Mononuclear cell (primary cell): ENCODE measurements around the gene PKD1L1. TPM values are rescaled to one million over a fixed set of nuclear protein-coding genes. Genes with fewer than 3 reads are reported as not detected.
"Not testable (repeated sequence)": the region's sequence is repeated elsewhere in the genome, so short reads cannot be mapped to it uniquely, and the experiment has no call there.

Experiments
- H3K27me3 ChIP-seq: 2 replicates; pipeline ENCODE4 v1.6.0; 2011; ENCODE audit warnings: low read length, control low read depth; ENCODE audit not compliant: insufficient read depth
- H3K4me1 ChIP-seq: 2 replicates; pipeline ENCODE4 v1.5.1; 2011; ENCODE audit warnings: mild to moderate bottlenecking, low read length, control low read depth; ENCODE audit not compliant: insufficient read depth
- H3K4me3 ChIP-seq: 2 replicates; pipeline ENCODE4 v1.5.1; 2011; ENCODE audit warnings: mild to moderate bottlenecking, low read length, moderate library complexity
- H3K9me3 ChIP-seq: 2 replicates; pipeline ENCODE4 v1.5.1; 2011; ENCODE audit warnings: low read depth, mild to moderate bottlenecking, control low read depth, low read length
- total RNA-seq: library from RNA; depleted of rRNA; stranded (reverse); fragments of >200 nt; gene quantifications from one replicate; pipeline ENCODE4 v1.2.3, GENCODE V29; 2012

The PKD1L1 gene
- total RNA-seq, 1 donor, result under 0.01 TPM

- no peaks in the 10 kb centered on the region for H3K9me3 ChIP-seq
- no peaks in the 10 kb centered on the region for H3K27me3 ChIP-seq
- no peaks in the 10 kb centered on the region for H3K4me1 ChIP-seq
- no peak overlapping the region for H3K4me3 ChIP-seq
These were observed 184.9 kb downstream of the PKD1L1 start for GRCh38 chr7:47763063-47763974.

GRCh38 chr7:47762746-47763062, 185.6 kb downstream of the PKD1L1 start:
- Histone ChIP-seq H3K9me3 (no peaks in the 10 kb centered on the region), H3K27me3 (no peaks in the 10 kb centered on the region), H3K4me1 (no peaks in the 10 kb centered on the region), H3K4me3 (no peak overlapping the region)

GRCh38 chr7:47762207-47762606, 186.1 kb downstream of the PKD1L1 start:
- Histone ChIP-seq H3K27me3 (no peaks in the 10 kb centered on the region), H3K4me1 (no peaks in the 10 kb centered on the region), H3K4me3 (no peak overlapping the region), H3K9me3 (no peaks in the 10 kb centered on the region)

- Histone ChIP-seq H3K27me3 (no peaks in the 10 kb centered on the region), H3K4me1 (no peaks in the 10 kb centered on the region), H3K4me3 (no peak overlapping the region), H3K9me3 (no peaks in the 10 kb centered on the region)
These were observed 189.1 kb downstream of the PKD1L1 start for GRCh38 chr7:47759056-47759706.

- Histone ChIP-seq H3K9me3 (no peaks in the 10 kb centered on the region), H3K4me3 (no peak overlapping the region)
These were observed 189.7 kb downstream of the PKD1L1 start for GRCh38 chr7:47758546-47758945.

GRCh38 chr7:47757921-47758411, 190.3 kb downstream of the PKD1L1 start:
- Histone ChIP-seq H3K4me1 (no peaks in the 10 kb centered on the region), H3K9me3 (no peaks in the 10 kb centered on the region), H3K4me3 (no peak overlapping the region), H3K27me3 (no peaks in the 10 kb centered on the region)

More at GRCh38 chr7:47758546-47758945, 189.7 kb downstream of the PKD1L1 start:
- H3K27me3 ChIP-seq, result no peaks in the 10 kb centered on the region
- H3K4me1 ChIP-seq, result no peaks in the 10 kb centered on the region

- H3K4me3 ChIP-seq, result no peak overlapping the region
- H3K27me3 ChIP-seq, result no peaks in the 10 kb centered on the region
- no peaks in the 10 kb centered on the region for H3K4me1 ChIP-seq
- H3K9me3 ChIP-seq, result no peaks in the 10 kb centered on the region
These were observed 191.6 kb downstream of the PKD1L1 start for GRCh38 chr7:47756636-47757035.

GRCh38 chr7:47755248-47755647, 193.0 kb downstream of the PKD1L1 start:
- Histone ChIP-seq H3K27me3 (no peaks in the 10 kb centered on the region), H3K4me3 (no peak overlapping the region), H3K4me1 (no peaks in the 10 kb centered on the region), H3K9me3 (no peaks in the 10 kb centered on the region)

- H3K4me3 ChIP-seq, H3K9me3 ChIP-seq, H3K27me3 ChIP-seq: not testable (repeated sequence)
These were observed 196.5 kb downstream of the PKD1L1 start for GRCh38 chr7:47751724-47752123.

GRCh38 chr7:47751043-47751442, 197.2 kb downstream of the PKD1L1 start:
- Histone ChIP-seq H3K4me3 (no peak overlapping the region), H3K4me1 (no peaks in the 10 kb centered on the region), H3K9me3 (no peaks in the 10 kb centered on the region), H3K27me3 (no peaks in the 10 kb centered on the region)

More at GRCh38 chr7:47751724-47752123, 196.5 kb downstream of the PKD1L1 start:
- H3K4me1 ChIP-seq, result not testable (repeated sequence)

- no peaks in the 10 kb centered on the region for H3K9me3 ChIP-seq
- no peaks in the 10 kb centered on the region for H3K4me1 ChIP-seq
- H3K27me3 ChIP-seq, result no peaks in the 10 kb centered on the region
- H3K4me3 ChIP-seq, result no peak overlapping the region
These were observed 200.2 kb downstream of the PKD1L1 start for GRCh38 chr7:47748041-47748440.

- H3K4me3 ChIP-seq, result no peak overlapping the region
These were observed 201.1 kb downstream of the PKD1L1 start for GRCh38 chr7:47747160-47747559.

GRCh38 chr7:47746468-47746867, 201.8 kb downstream of the PKD1L1 start:
- no peaks in the 10 kb centered on the region for H3K27me3 ChIP-seq
- no peaks in the 10 kb centered on the region for H3K4me1 ChIP-seq
- H3K4me3 ChIP-seq, result no peak overlapping the region
- H3K9me3 ChIP-seq, result no peaks in the 10 kb centered on the region

More at GRCh38 chr7:47747160-47747559, 201.1 kb downstream of the PKD1L1 start:
- no peaks in the 10 kb centered on the region for H3K9me3 ChIP-seq
- H3K4me1 ChIP-seq, result no peaks in the 10 kb centered on the region
- H3K27me3 ChIP-seq, result no peaks in the 10 kb centered on the region

GRCh38 chr7:47744883-47745282, 203.4 kb downstream of the PKD1L1 start:
- Histone ChIP-seq H3K9me3 (no peaks in the 10 kb centered on the region), H3K27me3 (no peaks in the 10 kb centered on the region), H3K4me3 (no peak overlapping the region), H3K4me1 (no peaks in the 10 kb centered on the region)

- H3K27me3 ChIP-seq, result no peaks in the 10 kb centered on the region
- H3K4me1 ChIP-seq, result no peaks in the 10 kb centered on the region
- no peaks in the 10 kb centered on the region for H3K9me3 ChIP-seq
- no peak overlapping the region for H3K4me3 ChIP-seq
These were observed 204.2 kb downstream of the PKD1L1 start for GRCh38 chr7:47743965-47744591.
